Hepatic stellate cell (primary cell): Measurements from ENCODE around the gene DNAH8.
"Not testable (repeated sequence)": the region's sequence is repeated elsewhere in the genome, so short reads cannot be mapped to it uniquely, and the experiment has no call there.

Experiments
- DNase-seq: peaks from one replicate; pipeline ENCODE4 v3.0.0; 2011; ENCODE audit warnings: low spot score

DNAH8 gene

GRCh38 chr6:38845931-38846330 is 130.8 kb downstream of the DNAH8 start:
- DNase-seq = no peak

GRCh38 chr6:38846361-38846760 is 131.2 kb downstream of the DNAH8 start:
- no peak for DNase-seq

- DNase-seq = no peak
Observed at GRCh38 chr6:38846844-38847243, 131.7 kb downstream of the DNAH8 start.

GRCh38 chr6:38847497-38847896 is 132.4 kb downstream of the DNAH8 start:
- no peak for DNase-seq

- no peak for DNase-seq
Observed at GRCh38 chr6:38848760-38849159, 133.6 kb downstream of the DNAH8 start.

- DNase-seq = no peak
Observed at GRCh38 chr6:38852215-38852614, 137.1 kb downstream of the DNAH8 start.

GRCh38 chr6:38853236-38853635 is 138.1 kb downstream of the DNAH8 start:
- no peak for DNase-seq

GRCh38 chr6:38856492-38856891 is 141.4 kb downstream of the DNAH8 start:
- DNase-seq = no peak

GRCh38 chr6:38857815-38858214 is 142.7 kb downstream of the DNAH8 start:
- DNase-seq = no peak

GRCh38 chr6:38860041-38860440 is 144.9 kb downstream of the DNAH8 start:
- DNase-seq = no peak

- no peak for DNase-seq
Observed at GRCh38 chr6:38861926-38862401, 146.9 kb downstream of the DNAH8 start.

- no peak for DNase-seq
Observed at GRCh38 chr6:38865521-38866174, 150.5 kb downstream of the DNAH8 start.

GRCh38 chr6:38867726-38868125 is 152.6 kb downstream of the DNAH8 start:
- no peak for DNase-seq

- peak; percentile 32 for DNase-seq
Observed at GRCh38 chr6:38871741-38872568, 156.8 kb downstream of the DNAH8 start.

- DNase-seq = no peak
Observed at GRCh38 chr6:38873001-38873400, 157.9 kb downstream of the DNAH8 start.

- not testable (repeated sequence) for DNase-seq
Observed at GRCh38 chr6:38873816-38874215, 158.7 kb downstream of the DNAH8 start.

- DNase-seq = no peak
Observed at GRCh38 chr6:38876475-38876874, 161.4 kb downstream of the DNAH8 start.

GRCh38 chr6:38877721-38878120 is 162.6 kb downstream of the DNAH8 start:
- DNase-seq = no peak

- no peak for DNase-seq
Observed at GRCh38 chr6:38882157-38882556, 167.0 kb downstream of the DNAH8 start.

- DNase-seq = no peak
Observed at GRCh38 chr6:38897507-38897906, 182.4 kb downstream of the DNAH8 start.

- DNase-seq = no peak
Observed at GRCh38 chr6:38901802-38902522, 186.9 kb downstream of the DNAH8 start.

GRCh38 chr6:38906582-38906981 is 191.5 kb downstream of the DNAH8 start:
- no peak for DNase-seq

GRCh38 chr6:38907264-38907663 is 192.2 kb downstream of the DNAH8 start:
- no peak for DNase-seq
